Type B pancreatic cell (in vitro differentiated cells): ENCODE results near the gene PPDPF. TPM values are rescaled to one million over a fixed set of nuclear protein-coding genes. Genes with fewer than 3 reads are reported as not detected.
"Not testable (repeated sequence)": the region's sequence is repeated elsewhere in the genome, so short reads cannot be mapped to it uniquely, and the experiment has no call there.

ENCODE experiments used
- DNase-seq: peaks from one replicate; pipeline ENCODE4 v3.0.0; 2021; ENCODE audit warnings: mixed read lengths; ENCODE audit not compliant: unreplicated experiment; ENCODE audit errors: extremely low spot score
- H3K27ac Mint-ChIP-seq: 2 replicates; pipeline ENCODE4 v1.8.0; 2021; ENCODE audit warnings: mild to moderate bottlenecking, mixed read lengths
- H3K27me3 Mint-ChIP-seq: 2 replicates; pipeline ENCODE4 v1.8.0; 2021; ENCODE audit warnings: mixed read lengths
- H3K36me3 Mint-ChIP-seq: 2 replicates; pipeline ENCODE4 v1.8.0; 2021; ENCODE audit warnings: mixed read lengths
- H3K4me1 Mint-ChIP-seq: one replicate; pipeline ENCODE4 v1.8.0; 2021; ENCODE audit warnings: mixed read lengths; ENCODE audit not compliant: unreplicated experiment
- H3K4me3 Mint-ChIP-seq: 2 replicates; pipeline ENCODE4 v1.8.0; 2021; ENCODE audit warnings: mild to moderate bottlenecking, mixed read lengths
- H3K9me3 Mint-ChIP-seq: 2 replicates; pipeline ENCODE4 v1.8.0; 2021; ENCODE audit warnings: mixed read lengths
- CTCF ChIP-seq: fragments of 200-600 bp; sonication (generic); conservative IDR thresholded peaks from 2 replicates; pipeline ENCODE4 v1.5.0; 2021; ENCODE audit warnings: antibody characterized with exemption, mild to moderate bottlenecking
- total RNA-seq: library from RNA; stranded (reverse); gene quantifications from 2 replicates; pipeline ENCODE4 v1.2.1, GENCODE V29; 2021; ENCODE audit warnings: low replicate concordance

Gene PPDPF
- total RNA-seq, 1 donor from 2014 or later, result 280 TPM

DNA sequence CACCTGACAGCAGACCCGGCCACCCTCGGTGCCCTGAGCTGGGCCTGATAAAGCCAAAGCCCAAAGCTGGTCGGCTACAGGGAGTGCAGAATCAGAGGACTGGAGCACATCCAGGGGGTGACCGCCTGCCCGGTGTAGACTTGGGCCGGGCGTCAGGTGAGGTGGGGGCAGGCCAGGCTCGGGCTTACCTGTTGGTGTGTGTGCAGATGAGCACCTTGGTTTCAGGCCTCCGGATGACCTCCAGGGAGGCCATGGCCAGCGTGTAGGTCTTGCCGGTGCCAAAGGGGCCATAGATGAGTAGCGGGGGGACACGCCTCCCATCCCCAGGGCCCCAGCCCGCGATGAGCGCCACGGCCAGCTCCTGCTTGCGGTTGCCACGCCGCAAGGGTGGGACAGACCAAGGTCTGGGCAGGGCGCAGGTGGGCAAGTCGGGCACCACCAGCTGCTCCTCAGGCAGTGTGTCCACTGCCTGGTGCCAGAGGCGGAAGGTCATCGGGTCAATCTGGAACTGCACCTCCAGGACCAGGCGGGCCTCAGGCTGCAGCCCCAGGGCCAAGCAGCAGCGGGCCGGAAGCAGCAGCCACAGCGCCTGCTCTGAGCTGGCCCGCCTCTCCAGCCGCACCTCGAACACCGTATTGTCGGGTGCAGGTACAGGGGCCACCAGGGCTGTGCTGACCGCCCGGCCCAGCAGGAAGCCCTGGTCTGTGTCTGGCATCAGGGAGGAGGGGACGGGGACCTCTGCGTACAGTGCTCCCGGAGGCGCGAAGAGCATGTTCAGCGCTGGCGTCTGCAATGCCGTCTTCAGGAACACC is 47.8 kb downstream of the PPDPF start:
- Mint-ChIP-seq H3K4me3 (no peak overlapping the region), H3K27ac (no peak overlapping the region), H3K36me3 (no peaks in the 10 kb centered on the region), H3K27me3 (no peaks in the 10 kb centered on the region), H3K4me1 (no peaks in the 10 kb centered on the region), H3K9me3 (no peaks in the 10 kb centered on the region)
- TF ChIP-seq CTCF, result no peak
- no peak for DNase-seq

DNA sequence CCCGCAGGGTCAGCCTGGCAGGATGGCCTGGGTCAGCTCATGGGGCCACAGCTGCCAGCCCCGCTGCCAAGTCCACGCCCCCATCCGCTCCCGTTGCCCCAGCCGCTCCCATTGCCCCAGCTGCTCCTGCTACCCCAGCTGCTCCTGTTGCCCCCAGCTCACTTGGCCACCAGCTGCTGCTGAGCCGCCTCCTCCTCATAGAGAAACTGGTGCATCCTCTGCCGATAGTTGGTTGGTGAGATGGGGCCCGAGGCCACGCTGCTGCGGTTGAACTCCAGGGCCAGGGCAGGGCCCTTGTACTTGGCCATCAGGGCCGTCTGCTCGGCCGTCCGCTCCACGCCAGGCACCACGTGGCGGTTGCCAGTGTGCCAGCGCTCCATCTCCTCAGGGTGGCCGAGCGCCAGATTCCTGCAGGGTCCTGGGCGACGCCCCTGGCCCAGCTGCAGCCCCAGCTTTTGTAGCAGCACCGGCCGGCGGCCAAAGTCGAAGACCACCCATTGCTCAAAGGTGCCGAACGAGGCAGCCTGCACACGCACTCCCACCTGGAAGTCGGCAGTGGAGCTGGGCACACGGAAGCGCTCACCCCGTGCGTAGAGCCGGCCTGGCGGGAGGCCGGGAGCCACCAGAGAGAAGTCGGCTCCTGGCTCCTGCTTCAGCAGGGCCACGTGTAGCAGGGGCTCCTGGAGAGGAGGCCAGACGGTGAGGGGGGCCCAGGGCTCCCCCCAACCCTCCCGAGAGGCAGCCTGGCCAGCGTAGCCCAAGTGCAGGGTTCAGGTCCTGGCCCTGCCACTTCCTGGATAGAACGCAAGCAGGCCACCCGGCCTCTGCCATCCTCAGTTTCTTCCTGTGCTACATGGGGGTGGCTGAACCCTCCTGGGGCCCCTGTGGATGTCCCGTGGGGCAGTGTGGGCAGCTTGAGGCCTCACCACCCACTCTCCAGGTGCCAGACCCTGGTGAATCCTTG is 48.7 kb downstream of the PPDPF start:
- no peak overlapping the region for H3K27ac Mint-ChIP-seq
- no peaks in the 10 kb centered on the region for H3K9me3 Mint-ChIP-seq
- no peaks in the 10 kb centered on the region for H3K4me1 Mint-ChIP-seq
- H3K36me3 Mint-ChIP-seq, result no peaks in the 10 kb centered on the region
- no peaks in the 10 kb centered on the region for H3K27me3 Mint-ChIP-seq
- no peak for TF ChIP-seq CTCF
- DNase-seq, result no peak
- H3K4me3 Mint-ChIP-seq, result no peak overlapping the region

GRCh38 chr20:63570281-63571086 is 49.9 kb downstream of the PPDPF start:
- Mint-ChIP-seq H3K27me3 (no peaks in the 10 kb centered on the region), H3K27ac (no peak overlapping the region), H3K9me3 (no peaks in the 10 kb centered on the region), H3K4me1 (no peaks in the 10 kb centered on the region), H3K4me3 (no peak overlapping the region), H3K36me3 (no peaks in the 10 kb centered on the region)
- no peak for TF ChIP-seq CTCF
- no peak for DNase-seq

DNA sequence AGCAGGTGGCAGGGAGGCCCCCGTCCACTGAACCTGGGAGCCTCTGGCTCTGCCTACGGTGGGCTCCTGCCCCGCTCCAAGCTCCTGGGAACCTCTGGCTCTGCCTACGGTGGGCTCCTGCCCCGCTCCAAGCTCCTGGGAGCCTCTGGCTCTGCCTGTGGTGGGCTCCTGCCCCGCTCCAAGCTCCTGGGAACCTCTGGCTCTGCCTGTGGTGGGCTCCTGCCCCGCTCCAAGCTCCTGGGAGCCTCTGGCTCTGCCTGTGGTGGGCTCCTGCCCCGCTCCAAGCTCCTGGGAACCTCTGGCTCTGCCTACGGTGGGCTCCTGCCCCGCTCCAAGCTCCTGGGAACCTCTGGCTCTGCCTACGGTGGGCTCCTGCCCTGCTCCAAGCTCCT is 50.5 kb downstream of the PPDPF start:
- H3K4me3 Mint-ChIP-seq, DNase-seq, H3K27me3 Mint-ChIP-seq, H3K9me3 Mint-ChIP-seq, H3K27ac Mint-ChIP-seq, H3K36me3 Mint-ChIP-seq, H3K4me1 Mint-ChIP-seq: not testable (repeated sequence)

Other genes with a start within 250 kb of the PPDPF start
- 132 and 141 TPM in 2 replicates for gene ARFGAP1, start 248.0 kb upstream of the PPDPF start, total RNA-seq
- gene COL20A1, start 227.6 kb upstream of the PPDPF start, total RNA-seq, result 0.36 and 0.43 TPM in 2 replicates
- gene CHRNA4, start 159.4 kb upstream of the PPDPF start, total RNA-seq, result 1.8 and 9.1 TPM in 2 replicates
- 4.4 and 47.3 TPM in 2 replicates for gene KCNQ2, start 48.1 kb upstream of the PPDPF start, total RNA-seq
- 20.5 and 30.2 TPM in 2 replicates for gene EEF1A2, start 21.7 kb upstream of the PPDPF start, total RNA-seq
- gene PTK6, start 16.6 kb downstream of the PPDPF start, total RNA-seq, result 0.12 and 0.21 TPM in 2 replicates
- gene SRMS, start 27.0 kb downstream of the PPDPF start, total RNA-seq, result not detected in 2 replicates
- 0.52 and 1.4 TPM in 2 replicates for gene FNDC11, start 33.4 kb downstream of the PPDPF start, total RNA-seq
- 24.2 and 43.1 TPM in 2 replicates for gene HELZ2, start 53.5 kb downstream of the PPDPF start, total RNA-seq
- 11.9 and 13.9 TPM in 2 replicates for gene GMEB2, start 106.3 kb downstream of the PPDPF start, total RNA-seq
- gene STMN3, start 132.7 kb downstream of the PPDPF start, total RNA-seq, result 38.9 and 40.8 TPM in 2 replicates
- gene RTEL1, start 137.5 kb downstream of the PPDPF start, total RNA-seq, result 20.7 and 39.2 TPM in 2 replicates
- gene TNFRSF6B, start 175.9 kb downstream of the PPDPF start, total RNA-seq, result not detected in 2 replicates
- gene ARFRP1, start 187.2 kb downstream of the PPDPF start, total RNA-seq, result 37.2 and 45.0 TPM in 2 replicates
- 28.7 and 32.8 TPM in 2 replicates for gene ZGPAT, start 187.3 kb downstream of the PPDPF start, total RNA-seq
- gene LIME1, start 215.9 kb downstream of the PPDPF start, total RNA-seq, result 6.3 and 11.3 TPM in 2 replicates
- gene SLC2A4RG, start 219.0 kb downstream of the PPDPF start, total RNA-seq, result 52.6 and 75.6 TPM in 2 replicates